OCI-LY3 (cell line): ENCODE data around the gene PIWIL4.

ENCODE experiments used
- H2AFZ ChIP-seq: fragments of 200-600, 300-600 bp; shearing (Covaris generic); 2 replicates; pipeline ENCODE4 v1.6.0; 2014; ENCODE audit warnings: antibody characterized with exemption, low read depth, low read length
- H3K27ac ChIP-seq: fragments of 200-600, 300-600 bp; sonication (generic); 2 replicates; pipeline ENCODE4 v1.5.1; 2014; ENCODE audit warnings: mild to moderate bottlenecking, low read length, moderate library complexity, mixed read lengths
- H3K27me3 ChIP-seq: fragments of 200-600, 300-600 bp; sonication (generic); 2 replicates; pipeline ENCODE4 v1.6.1; 2014; ENCODE audit warnings: low read depth, low read length, mixed read lengths
- H3K36me3 ChIP-seq: fragments of 200-600, 300-600 bp; sonication (generic); replicated peaks from 2 replicates; pipeline ENCODE3; 2014; ENCODE audit warnings: low read depth, low read length, mixed read lengths
- H3K4me1 ChIP-seq: fragments of 300-600, 200-600 bp; sonication (generic); 2 replicates; pipeline ENCODE4 v1.6.1; 2014; ENCODE audit warnings: low read length, mixed read lengths
- H3K4me2 ChIP-seq: fragments of 200-600, 300-600 bp; sonication (generic); 2 replicates; pipeline ENCODE4 v1.6.1; 2014; ENCODE audit warnings: low read length, mixed read lengths
- H3K4me3 ChIP-seq: fragments of 300-600, 200-600 bp; sonication (generic); 2 replicates; pipeline ENCODE4 v1.5.1; 2014; ENCODE audit warnings: antibody characterized with exemption, mild to moderate bottlenecking, low read length, moderate library complexity
- H3K79me2 ChIP-seq: fragments of 300-600, 200-600 bp; shearing (Covaris generic); 2 replicates; pipeline ENCODE4 v1.6.1; 2014; ENCODE audit warnings: mild to moderate bottlenecking, low read length, mixed read lengths
- H3K9ac ChIP-seq: fragments of 300-600, 200-600 bp; shearing (Covaris generic); 2 replicates; pipeline ENCODE4 v1.6.0; 2014; ENCODE audit warnings: mild to moderate bottlenecking, low read length, moderate library complexity
- H3K9me3 ChIP-seq: fragments of 200-600, 300-600 bp; shearing (Covaris generic); 2 replicates; pipeline ENCODE4 v1.6.1; 2014; ENCODE audit warnings: low read length, mixed read lengths; ENCODE audit not compliant: insufficient read depth
- H4K20me1 ChIP-seq: fragments of 200-600, 300-600 bp; sonication (generic); 2 replicates; pipeline ENCODE4 v1.6.1; 2016; ENCODE audit warnings: low read length, mixed read lengths; ENCODE audit not compliant: insufficient read depth
- EZH2phosphoT487 ChIP-seq: fragments of 200-600 bp; shearing (Covaris generic); IDR thresholded peaks from 2 replicates; pipeline ENCODE4 v1.6.1; 2018; ENCODE audit warnings: antibody characterized with exemption, mixed run types, low read depth
- TF ChIP-seq, protein P1 (sequence below): fragments of 200-600, 300-600 bp; sonication (generic); IDR thresholded peaks from 2 replicates; pipeline ENCODE4 v1.5.1; 2014; ENCODE audit warnings: antibody characterized with exemption, low read length, low read depth

The PIWIL4 gene

DNA sequence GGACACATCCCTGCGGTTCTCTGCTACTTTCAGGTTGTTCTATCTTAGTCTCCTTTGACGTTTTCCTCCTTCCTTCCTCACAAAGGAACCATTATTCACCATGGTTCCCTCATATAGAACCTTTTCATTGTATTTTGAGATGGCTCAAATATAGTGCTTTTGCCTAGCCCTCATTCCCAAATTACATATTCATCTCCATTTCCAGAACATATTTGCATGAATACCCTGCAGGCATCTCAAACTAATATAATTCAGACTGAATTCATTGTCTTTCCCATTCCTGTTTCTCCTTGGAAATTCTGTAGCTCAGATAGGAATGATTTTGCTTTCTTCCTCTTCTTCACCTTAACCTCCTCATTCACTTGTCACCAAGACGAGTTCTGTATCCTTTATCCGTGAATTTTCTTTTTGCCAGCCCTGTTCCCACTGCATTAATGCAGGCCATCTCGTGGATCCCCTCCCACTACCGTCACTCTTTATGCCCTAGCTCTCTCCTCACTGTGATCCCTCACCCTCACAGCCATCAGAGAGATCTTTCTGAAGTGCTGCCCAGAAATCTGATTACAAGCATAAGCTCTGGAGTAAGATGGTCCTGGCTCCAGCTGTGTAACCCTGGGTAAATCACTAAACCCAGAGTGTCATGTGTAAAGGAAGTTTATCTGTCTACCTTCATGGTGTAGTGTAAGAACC lies 23.3 kb downstream of the PIWIL4 start:
- H3K9me3 ChIP-seq: no peaks in the 10 kb centered on the region
- TF ChIP-seq EZH2phosphoT487: no peak
- H4K20me1 ChIP-seq: no peaks in the 10 kb centered on the region
- H3K27me3 ChIP-seq: peaks cover 41% of the 10 kb centered on the region
- H3K27ac ChIP-seq: no peak overlapping the region
- no peaks in the 10 kb centered on the region for H3K79me2 ChIP-seq
- H3K4me1 ChIP-seq: no peaks in the 10 kb centered on the region
- no peak overlapping the region for H3K9ac ChIP-seq
- H3K36me3 ChIP-seq: no peaks in the 10 kb centered on the region
- no peak overlapping the region for H2AFZ ChIP-seq
- H3K4me3 ChIP-seq: no peak overlapping the region
- H3K4me2 ChIP-seq: no peak overlapping the region

DNA sequence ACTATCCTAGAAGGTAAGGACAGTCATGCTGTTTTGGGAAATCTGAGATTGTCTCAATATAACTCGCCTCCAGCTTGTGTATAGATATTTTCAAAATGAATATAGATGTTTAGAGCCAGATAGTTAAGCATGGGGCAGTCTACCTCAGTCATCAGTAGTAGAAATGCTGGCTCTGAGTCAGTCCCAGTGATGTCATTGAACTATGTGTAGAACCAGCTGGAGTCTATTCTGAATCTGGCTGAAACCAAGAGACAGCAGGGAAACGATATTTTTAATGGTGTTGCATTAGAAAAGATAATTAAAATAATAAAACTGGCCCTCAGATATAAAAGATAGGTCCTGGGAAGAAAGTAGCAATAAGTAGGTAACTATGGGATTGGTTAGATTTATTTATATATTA lies 25.9 kb downstream of the PIWIL4 start:
- peaks cover 38% of the 10 kb centered on the region for H3K27me3 ChIP-seq
- H3K36me3 ChIP-seq: no peaks in the 10 kb centered on the region
- H3K9me3 ChIP-seq: no peaks in the 10 kb centered on the region
- no peak overlapping the region for H2AFZ ChIP-seq
- no peaks in the 10 kb centered on the region for H4K20me1 ChIP-seq
- no peak overlapping the region for H3K4me3 ChIP-seq
- H3K79me2 ChIP-seq: no peaks in the 10 kb centered on the region
- H3K4me2 ChIP-seq: no peak overlapping the region
- H3K4me1 ChIP-seq: no peaks in the 10 kb centered on the region
- TF ChIP-seq, protein P1, sequence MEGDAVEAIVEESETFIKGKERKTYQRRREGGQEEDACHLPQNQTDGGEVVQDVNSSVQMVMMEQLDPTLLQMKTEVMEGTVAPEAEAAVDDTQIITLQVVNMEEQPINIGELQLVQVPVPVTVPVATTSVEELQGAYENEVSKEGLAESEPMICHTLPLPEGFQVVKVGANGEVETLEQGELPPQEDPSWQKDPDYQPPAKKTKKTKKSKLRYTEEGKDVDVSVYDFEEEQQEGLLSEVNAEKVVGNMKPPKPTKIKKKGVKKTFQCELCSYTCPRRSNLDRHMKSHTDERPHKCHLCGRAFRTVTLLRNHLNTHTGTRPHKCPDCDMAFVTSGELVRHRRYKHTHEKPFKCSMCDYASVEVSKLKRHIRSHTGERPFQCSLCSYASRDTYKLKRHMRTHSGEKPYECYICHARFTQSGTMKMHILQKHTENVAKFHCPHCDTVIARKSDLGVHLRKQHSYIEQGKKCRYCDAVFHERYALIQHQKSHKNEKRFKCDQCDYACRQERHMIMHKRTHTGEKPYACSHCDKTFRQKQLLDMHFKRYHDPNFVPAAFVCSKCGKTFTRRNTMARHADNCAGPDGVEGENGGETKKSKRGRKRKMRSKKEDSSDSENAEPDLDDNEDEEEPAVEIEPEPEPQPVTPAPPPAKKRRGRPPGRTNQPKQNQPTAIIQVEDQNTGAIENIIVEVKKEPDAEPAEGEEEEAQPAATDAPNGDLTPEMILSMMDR: no peak
- no peak overlapping the region for H3K27ac ChIP-seq
- no peak overlapping the region for H3K9ac ChIP-seq

DNA sequence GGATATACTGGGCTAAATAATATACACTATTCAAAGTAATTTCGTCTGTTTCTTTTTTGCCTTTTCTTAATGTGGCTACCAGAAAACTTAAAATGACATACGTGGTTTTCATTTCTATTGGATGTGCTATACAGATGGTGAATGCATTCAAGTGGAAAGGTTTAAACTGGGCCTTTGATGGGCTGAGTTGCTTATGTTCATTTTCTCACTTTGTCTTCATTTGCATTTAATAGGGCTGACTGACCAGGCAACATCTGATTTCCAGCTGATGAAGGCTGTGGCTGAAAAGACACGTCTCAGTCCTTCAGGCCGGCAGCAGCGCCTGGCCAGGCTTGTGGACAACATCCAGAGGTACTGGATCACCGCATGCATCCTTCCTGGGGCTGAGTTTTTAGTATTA lies 27.9 kb downstream of the PIWIL4 start:
- no peaks in the 10 kb centered on the region for H3K79me2 ChIP-seq
- peaks cover 6% of the 10 kb centered on the region for H3K4me1 ChIP-seq
- peaks cover 19% of the 10 kb centered on the region for H3K27me3 ChIP-seq
- no peak overlapping the region for H3K9ac ChIP-seq
- no peak overlapping the region for H2AFZ ChIP-seq
- no peak overlapping the region for H3K4me2 ChIP-seq
- no peak overlapping the region for H3K4me3 ChIP-seq
- no peaks in the 10 kb centered on the region for H3K9me3 ChIP-seq
- TF ChIP-seq, protein P1: no peak
- TF ChIP-seq EZH2phosphoT487: no peak
- no peaks in the 10 kb centered on the region for H3K36me3 ChIP-seq
- H4K20me1 ChIP-seq: no peaks in the 10 kb centered on the region
- no peak overlapping the region for H3K27ac ChIP-seq

DNA sequence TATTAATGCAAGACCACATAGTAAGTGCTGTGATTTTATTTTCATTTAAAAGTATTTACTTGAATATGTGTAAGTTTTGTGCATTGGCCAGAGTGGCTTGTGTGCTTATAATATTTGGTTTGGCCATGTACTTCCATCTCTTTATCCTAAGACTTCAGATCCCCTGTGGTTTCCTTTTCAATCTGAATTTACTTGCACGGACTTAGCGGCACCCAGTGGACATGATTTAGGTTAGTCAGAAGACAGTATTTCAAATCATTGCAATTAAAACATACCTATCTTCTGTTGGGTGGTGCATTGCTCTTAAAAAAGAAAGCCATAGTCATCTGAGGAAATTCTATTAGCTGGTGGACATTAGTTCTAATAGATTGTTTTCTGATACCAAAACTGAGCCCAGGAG lies 30.7 kb downstream of the PIWIL4 start:
- no peaks in the 10 kb centered on the region for H3K79me2 ChIP-seq
- H3K4me2 ChIP-seq: no peak overlapping the region
- H3K27me3 ChIP-seq: no peaks in the 10 kb centered on the region
- H3K4me1 ChIP-seq: peaks cover 19% of the 10 kb centered on the region
- no peaks in the 10 kb centered on the region for H3K36me3 ChIP-seq
- no peaks in the 10 kb centered on the region for H3K9me3 ChIP-seq
- TF ChIP-seq, protein P1: peak; percentile 70
- TF ChIP-seq EZH2phosphoT487: no peak
- H4K20me1 ChIP-seq: no peaks in the 10 kb centered on the region
- no peak overlapping the region for H2AFZ ChIP-seq
- H3K9ac ChIP-seq: no peak overlapping the region
- H3K4me3 ChIP-seq: no peak overlapping the region
- H3K27ac ChIP-seq: no peak overlapping the region
